ENCODE data around the gene NCK2. TPM values are rescaled to one million over a fixed set of nuclear protein-coding genes. Genes with fewer than 3 reads are reported as not detected.

NCK2 gene
- total and polyA plus RNA-seq, 4 donors: 19.3 to 54.4 (median 33.9) TPM

GRCh38 chr2:105849431-105850179 lies 104.9 kb downstream of the NCK2 start:
- WGBS, 2 donors: 91 to 98% methylated on average over 4 of the region's 4 CpGs
- no peak overlapping the region for H3K27ac ChIP-seq (ENCODE audit: low read depth in 1 of 2, low read length in 1 of 2)
- no peak overlapping the region for H3K9ac ChIP-seq (ENCODE audit: insufficient read depth in 1 of 2, low read length in 2 of 2)
- no peaks in the 10 kb centered on the region for H3K36me3 ChIP-seq (ENCODE audit: control insufficient read depth in 4 of 4, insufficient read depth in 4 of 4, low read length in 4 of 4)
- peaks cover 0 to 12% (median 5%) of the 10 kb centered on the region in 5 donors for H3K4me1 ChIP-seq (ENCODE audit: control insufficient read depth in 5 of 5, insufficient read depth in 5 of 5, low read length in 5 of 5)
- no peak for DNase-seq
- no peak overlapping the region for H3K4me3 ChIP-seq
- no peak for TF ChIP-seq CTCF (IDR thresholded peaks at IDR 0.05; ENCODE audit: control extremely low read depth, extremely low read depth)
- no peak for ATAC-seq (ENCODE audit: insufficient read depth, low FRiP score)
- H3K27me3 ChIP-seq (ENCODE audit: control insufficient read depth in 3 of 3, insufficient read depth in 3 of 3, low read length in 2 of 3): no peaks in the 10 kb centered on the region
- H3K9me3 ChIP-seq (ENCODE audit: control insufficient read depth in 4 of 4, insufficient read depth in 3 of 4, low read length in 3 of 4): no peaks in the 10 kb centered on the region

- Histone ChIP-seq H3K9me3 (ENCODE audit: control insufficient read depth in 4 of 4, insufficient read depth in 3 of 4, low read length in 3 of 4) (no peaks in the 10 kb centered on the region), H3K4me3 (no peak overlapping the region), H3K4me1 (ENCODE audit: control insufficient read depth in 5 of 5, insufficient read depth in 5 of 5, low read length in 5 of 5) (peaks cover 0 to 5% (median 0%) of the 10 kb centered on the region in 5 donors), H3K27me3 (ENCODE audit: control insufficient read depth in 3 of 3, insufficient read depth in 3 of 3, low read length in 2 of 3) (no peaks in the 10 kb centered on the region), H3K27ac (ENCODE audit: low read depth in 1 of 2, low read length in 1 of 2) (no peak overlapping the region), H3K9ac (ENCODE audit: insufficient read depth in 1 of 2, low read length in 2 of 2) (no peak overlapping the region), H3K36me3 (ENCODE audit: control insufficient read depth in 4 of 4, insufficient read depth in 4 of 4, low read length in 4 of 4) (peaks cover 0 to 8% (median 3%) of the 10 kb centered on the region in 4 donors)
- WGBS, 2 donors: 67 to 88% methylated on average over 10 of the region's 10 CpGs
- DNase-seq: no peak
- TF ChIP-seq CTCF (IDR thresholded peaks at IDR 0.05; ENCODE audit: control extremely low read depth, extremely low read depth): no peak
- ATAC-seq (ENCODE audit: insufficient read depth, low FRiP score): no peak
These were observed 107.4 kb downstream of the NCK2 start for GRCh38 chr2:105852066-105852465.

- no peak for DNase-seq
- peaks cover 0 to 5% (median 0%) of the 10 kb centered on the region in 5 donors for H3K4me1 ChIP-seq (ENCODE audit: control insufficient read depth in 5 of 5, insufficient read depth in 5 of 5, low read length in 5 of 5)
- WGBS, 2 donors: 84 to 88% methylated on average over 6 of the region's 6 CpGs
- no peaks in the 10 kb centered on the region for H3K9me3 ChIP-seq (ENCODE audit: control insufficient read depth in 4 of 4, insufficient read depth in 3 of 4, low read length in 3 of 4)
- H3K36me3 ChIP-seq (ENCODE audit: control insufficient read depth in 4 of 4, insufficient read depth in 4 of 4, low read length in 4 of 4): peaks cover 0 to 10% (median 3%) of the 10 kb centered on the region in 4 donors
- ATAC-seq (ENCODE audit: insufficient read depth, low FRiP score): no peak
- H3K27ac ChIP-seq (ENCODE audit: low read depth in 1 of 2, low read length in 1 of 2): no peak overlapping the region
- H3K27me3 ChIP-seq (ENCODE audit: control insufficient read depth in 3 of 3, insufficient read depth in 3 of 3, low read length in 2 of 3): no peaks in the 10 kb centered on the region
- no peak overlapping the region for H3K4me3 ChIP-seq
- no peak overlapping the region for H3K9ac ChIP-seq (ENCODE audit: insufficient read depth in 1 of 2, low read length in 2 of 2)
- no peak for TF ChIP-seq CTCF (IDR thresholded peaks at IDR 0.05; ENCODE audit: control extremely low read depth, extremely low read depth)
These were observed 108.8 kb downstream of the NCK2 start for GRCh38 chr2:105853354-105854088.
